Activated T-cell treated with anti-CD3 and anti-CD28 coated beads, Interleukin-2, amount 50 U/mL, for 24 hours (primary cell): ENCODE measurements around the gene KCNJ12.

Experiments used
- DNase-seq: peaks from one replicate; pipeline ENCODE4 v3.0.0-alpha.2; 2020
- H3K27ac Mint-ChIP-seq: 2 replicates; pipeline ENCODE4 v1.8.0; 2020; ENCODE audit warnings: mild to moderate bottlenecking, mixed read lengths
- H3K27me3 Mint-ChIP-seq: 2 replicates; pipeline ENCODE4 v1.8.0; 2020; ENCODE audit warnings: mixed read lengths
- H3K36me3 Mint-ChIP-seq: 2 replicates; pipeline ENCODE4 v1.8.0; 2020; ENCODE audit warnings: low read depth, mixed read lengths
- H3K4me1 Mint-ChIP-seq: 2 replicates; pipeline ENCODE4 v1.8.0; 2020; ENCODE audit warnings: low read depth, mixed read lengths
- H3K4me3 Mint-ChIP-seq: 2 replicates; pipeline ENCODE4 v1.8.0; 2020; ENCODE audit warnings: mild to moderate bottlenecking, moderate library complexity, mixed read lengths
- H3K9me3 Mint-ChIP-seq: 2 replicates; pipeline ENCODE4 v1.8.0; 2020; ENCODE audit warnings: mixed read lengths

The KCNJ12 gene

DNA sequence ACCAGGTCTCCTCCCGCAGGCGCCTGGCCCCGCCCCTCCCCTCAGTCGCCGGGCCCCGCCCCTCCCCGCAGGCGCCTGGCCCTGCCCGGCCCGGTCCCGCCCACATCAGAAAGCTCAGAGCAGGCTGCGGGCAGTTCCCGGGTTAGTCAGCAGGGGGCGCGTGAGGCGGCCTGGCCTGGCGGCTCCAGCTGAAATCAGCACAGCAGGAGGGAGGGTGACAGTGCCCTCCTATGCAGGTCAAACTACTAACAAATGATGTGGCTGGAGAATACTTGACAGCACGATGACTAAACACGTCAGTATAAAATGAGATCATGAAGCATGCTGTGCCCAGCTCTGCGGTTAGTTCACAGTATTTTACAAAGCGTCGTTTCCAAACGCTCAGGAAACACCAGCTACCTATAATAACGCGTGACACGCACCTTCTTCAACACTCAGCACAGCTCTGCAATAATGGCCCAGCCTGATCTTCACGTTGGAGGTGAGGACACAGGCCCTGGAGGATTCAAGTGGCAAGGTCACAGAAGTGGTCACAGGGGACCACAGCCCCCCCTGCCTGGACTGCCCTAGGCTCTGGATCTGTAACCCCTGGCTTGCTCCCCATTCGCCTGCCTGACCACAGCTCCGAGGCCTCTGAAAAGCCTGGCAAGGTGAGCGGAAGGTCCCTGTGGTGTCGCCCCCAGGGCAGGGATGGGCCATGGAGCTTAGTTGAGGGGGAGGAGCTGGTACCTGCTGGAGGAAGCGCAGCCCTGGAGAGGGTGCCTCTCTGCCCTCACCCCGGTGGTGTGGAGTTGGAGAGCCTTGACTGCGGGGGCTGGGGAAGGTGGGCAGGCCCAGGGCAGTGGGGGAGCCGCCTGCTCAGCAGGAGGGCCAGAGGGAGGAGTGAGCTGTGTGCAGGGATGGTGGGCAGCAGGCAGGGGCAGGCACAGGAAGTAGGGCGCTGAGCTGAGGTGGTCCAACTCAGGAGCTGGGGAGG is 81.2 kb downstream of the KCNJ12 start:
- DNase-seq = peak; percentile 99
- Mint-ChIP-seq H3K27me3 (peaks cover 17% of the 10 kb centered on the region), H3K27ac (peak overlapping the region; percentile 53), H3K9me3 (no peaks in the 10 kb centered on the region), H3K36me3 (no peaks in the 10 kb centered on the region), H3K4me3 (no peak overlapping the region), H3K4me1 (peaks cover 26% of the 10 kb centered on the region)

DNA sequence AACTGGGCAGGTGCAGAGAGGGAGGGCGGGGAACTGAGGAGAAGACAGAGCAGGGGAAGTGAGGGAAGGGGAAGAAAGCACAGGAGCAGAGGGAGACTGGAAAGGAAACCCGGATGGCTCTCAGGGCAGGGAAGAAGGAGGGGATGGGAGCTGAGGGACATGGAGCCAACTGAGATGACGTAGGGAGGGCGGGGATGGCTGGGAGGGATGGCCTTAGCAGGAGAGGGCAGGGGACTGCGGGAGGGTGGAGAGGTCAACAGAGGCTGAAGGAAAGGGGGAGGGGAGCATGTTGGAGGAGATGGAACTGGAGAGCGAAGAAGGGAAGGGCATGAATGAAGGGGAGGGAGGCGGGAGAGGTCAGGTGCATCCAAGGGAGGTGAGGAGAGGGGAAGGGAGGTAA is 81.9 kb downstream of the KCNJ12 start:
- Mint-ChIP-seq H3K9me3 (no peaks in the 10 kb centered on the region), H3K36me3 (no peaks in the 10 kb centered on the region), H3K4me3 (no peak overlapping the region), H3K4me1 (peaks cover 24% of the 10 kb centered on the region), H3K27me3 (peaks cover 12% of the 10 kb centered on the region), H3K27ac (no peak overlapping the region)
- no peak for DNase-seq

GRCh38 chr17:21459536-21459935 is 83.4 kb downstream of the KCNJ12 start:
- Mint-ChIP-seq H3K9me3 (no peaks in the 10 kb centered on the region), H3K27ac (no peak overlapping the region), H3K4me3 (no peak overlapping the region), H3K4me1 (peaks cover 34% of the 10 kb centered on the region), H3K27me3 (peaks cover 16% of the 10 kb centered on the region), H3K36me3 (no peaks in the 10 kb centered on the region)
- DNase-seq = no peak

DNA sequence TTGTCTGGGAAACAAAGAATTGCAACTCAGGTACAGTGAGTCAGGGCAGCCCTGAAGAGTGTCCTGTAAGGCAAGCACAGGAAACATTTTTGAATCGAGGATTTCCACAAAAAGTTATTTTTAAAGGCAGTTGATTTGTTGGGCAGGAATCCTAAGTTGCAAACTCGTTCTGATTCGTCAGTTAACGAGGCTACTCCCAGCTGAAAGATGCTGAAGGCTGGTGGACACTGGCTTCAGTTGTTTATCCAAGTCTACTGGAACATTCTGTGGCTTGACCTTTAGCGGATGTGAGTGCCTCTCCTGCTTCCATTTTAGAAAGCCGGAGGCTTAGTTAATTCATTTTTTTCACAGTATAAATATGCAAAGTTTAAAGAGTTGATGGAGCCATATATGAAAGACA is 84.2 kb downstream of the KCNJ12 start:
- Mint-ChIP-seq H3K4me3 (no peak overlapping the region), H3K9me3 (no peaks in the 10 kb centered on the region), H3K4me1 (peaks cover 30% of the 10 kb centered on the region), H3K27me3 (peaks cover 19% of the 10 kb centered on the region), H3K27ac (no peak overlapping the region), H3K36me3 (no peaks in the 10 kb centered on the region)
- DNase-seq = no peak

GRCh38 chr17:21462237-21462636 is 86.1 kb downstream of the KCNJ12 start:
- Mint-ChIP-seq H3K27me3 (peaks cover 15% of the 10 kb centered on the region), H3K9me3 (no peaks in the 10 kb centered on the region), H3K27ac (no peak overlapping the region), H3K36me3 (no peaks in the 10 kb centered on the region), H3K4me3 (no peak overlapping the region), H3K4me1 (peaks cover 16% of the 10 kb centered on the region)
- DNase-seq = no peak

- DNase-seq = no peak
- Mint-ChIP-seq H3K36me3 (no peaks in the 10 kb centered on the region), H3K4me1 (peaks cover 12% of the 10 kb centered on the region), H3K9me3 (no peaks in the 10 kb centered on the region), H3K27ac (peak overlapping the region; percentile 59), H3K4me3 (no peak overlapping the region), H3K27me3 (peaks cover 15% of the 10 kb centered on the region)
Measured at GRCh38 chr17:21463204-21463661, 87.1 kb downstream of the KCNJ12 start.

DNA sequence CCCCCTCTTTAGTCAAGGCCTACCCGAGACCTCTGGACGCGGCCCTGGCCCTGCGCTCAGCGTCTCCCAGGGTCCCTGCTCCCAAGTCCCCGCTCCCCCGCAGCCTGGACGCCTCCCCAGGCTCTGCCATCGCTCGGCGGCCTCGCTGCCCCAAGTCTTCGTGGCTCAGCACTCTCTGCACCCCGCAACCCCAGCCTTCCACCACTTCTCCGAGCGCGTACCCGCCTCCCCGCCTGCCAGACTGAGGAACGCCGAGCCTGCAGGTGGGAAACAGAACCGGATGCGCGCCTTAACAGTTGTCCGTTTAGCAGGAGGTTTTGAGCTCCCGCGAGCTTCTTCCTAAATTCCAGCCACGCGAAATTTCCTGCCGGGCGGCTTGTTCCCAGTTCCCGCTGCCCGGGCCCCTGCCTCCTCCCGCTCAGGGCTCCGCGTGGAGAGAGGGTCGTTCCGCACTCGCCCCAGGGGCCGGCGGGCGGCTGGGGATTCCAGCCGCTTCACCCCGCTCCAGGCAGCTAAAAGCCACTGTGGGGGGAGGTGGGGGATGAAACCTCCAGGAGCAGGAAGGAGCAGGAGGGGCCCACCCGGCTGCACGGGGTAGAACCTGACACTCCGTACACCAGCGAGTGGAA is 87.7 kb downstream of the KCNJ12 start:
- Mint-ChIP-seq H3K4me3 (no peak overlapping the region), H3K36me3 (no peaks in the 10 kb centered on the region), H3K9me3 (no peaks in the 10 kb centered on the region), H3K27me3 (peaks cover 15% of the 10 kb centered on the region), H3K27ac (no peak overlapping the region), H3K4me1 (peaks cover 12% of the 10 kb centered on the region)
- no peak for DNase-seq

DNA sequence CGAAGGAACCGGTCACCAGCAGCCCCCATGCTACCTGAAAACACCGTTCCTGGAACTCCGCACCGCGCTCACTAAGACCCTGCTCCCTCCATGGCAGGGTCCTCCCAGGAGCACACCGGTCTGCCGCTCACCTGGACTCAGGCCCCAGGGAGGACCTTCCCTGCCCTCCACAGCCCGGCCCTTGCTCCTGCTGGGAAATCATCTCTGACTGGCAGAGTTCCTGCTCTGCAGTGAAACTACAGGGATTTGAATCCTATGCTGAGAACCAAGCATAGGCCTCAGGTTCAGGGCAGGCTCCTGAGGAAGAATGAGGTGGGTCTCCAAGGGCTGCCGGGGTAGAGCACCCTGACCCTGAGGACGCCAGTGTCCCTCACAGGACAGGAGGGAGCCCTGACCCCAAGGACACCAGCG is 88.5 kb downstream of the KCNJ12 start:
- peaks cover 12% of the 10 kb centered on the region for H3K4me1 Mint-ChIP-seq
- no peaks in the 10 kb centered on the region for H3K36me3 Mint-ChIP-seq
- H3K27me3 Mint-ChIP-seq = peaks cover 15% of the 10 kb centered on the region
- no peak for DNase-seq
- no peaks in the 10 kb centered on the region for H3K9me3 Mint-ChIP-seq
- no peak overlapping the region for H3K27ac Mint-ChIP-seq
- no peak overlapping the region for H3K4me3 Mint-ChIP-seq

DNA sequence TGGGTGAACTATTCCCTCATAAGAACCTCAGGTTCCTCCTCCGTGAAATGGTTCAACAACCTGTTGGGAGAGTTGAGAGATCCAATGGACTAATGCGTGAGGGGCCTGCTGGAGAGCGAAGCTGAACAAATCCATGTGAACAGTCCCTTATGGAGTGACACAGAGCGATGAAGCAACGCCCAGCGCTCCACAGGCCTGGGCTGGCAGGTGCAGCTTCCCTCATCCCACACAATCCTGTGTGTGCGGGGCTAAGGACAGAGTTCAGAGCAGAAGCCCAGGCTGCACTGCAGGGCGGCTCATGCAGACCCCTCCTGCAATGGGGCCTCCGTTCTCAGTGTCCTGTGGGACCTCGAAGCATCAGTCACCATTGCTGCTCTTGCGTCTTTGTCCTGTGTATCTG is 90.4 kb downstream of the KCNJ12 start:
- Mint-ChIP-seq H3K36me3 (no peaks in the 10 kb centered on the region), H3K4me3 (no peak overlapping the region), H3K27ac (no peak overlapping the region), H3K4me1 (peaks cover 12% of the 10 kb centered on the region), H3K9me3 (no peaks in the 10 kb centered on the region), H3K27me3 (peaks cover 15% of the 10 kb centered on the region)
- no peak for DNase-seq

DNA sequence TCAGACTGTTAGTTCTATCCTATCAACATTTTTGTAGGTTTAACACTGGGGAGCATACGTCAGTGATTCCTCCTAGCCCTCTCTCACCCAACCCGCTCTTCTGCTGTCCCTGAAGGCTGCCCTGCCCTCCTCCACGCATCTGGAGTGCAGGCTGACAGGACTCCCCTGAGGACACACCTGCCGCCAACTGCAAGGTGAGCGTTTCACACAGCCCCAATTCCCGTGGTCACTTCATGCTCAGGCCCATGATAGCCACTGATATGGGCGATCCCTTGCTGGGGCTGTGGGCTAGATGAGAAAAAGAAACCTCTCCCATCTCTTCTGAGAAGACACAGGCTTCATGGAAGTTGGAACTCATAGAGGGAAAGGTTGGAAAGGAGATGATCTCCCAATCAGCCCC is 91.0 kb downstream of the KCNJ12 start:
- H3K36me3 Mint-ChIP-seq = no peaks in the 10 kb centered on the region
- DNase-seq = no peak
- H3K27ac Mint-ChIP-seq = no peak overlapping the region
- H3K4me3 Mint-ChIP-seq = no peak overlapping the region
- H3K4me1 Mint-ChIP-seq = peaks cover 12% of the 10 kb centered on the region
- peaks cover 18% of the 10 kb centered on the region for H3K27me3 Mint-ChIP-seq
- no peaks in the 10 kb centered on the region for H3K9me3 Mint-ChIP-seq

DNA sequence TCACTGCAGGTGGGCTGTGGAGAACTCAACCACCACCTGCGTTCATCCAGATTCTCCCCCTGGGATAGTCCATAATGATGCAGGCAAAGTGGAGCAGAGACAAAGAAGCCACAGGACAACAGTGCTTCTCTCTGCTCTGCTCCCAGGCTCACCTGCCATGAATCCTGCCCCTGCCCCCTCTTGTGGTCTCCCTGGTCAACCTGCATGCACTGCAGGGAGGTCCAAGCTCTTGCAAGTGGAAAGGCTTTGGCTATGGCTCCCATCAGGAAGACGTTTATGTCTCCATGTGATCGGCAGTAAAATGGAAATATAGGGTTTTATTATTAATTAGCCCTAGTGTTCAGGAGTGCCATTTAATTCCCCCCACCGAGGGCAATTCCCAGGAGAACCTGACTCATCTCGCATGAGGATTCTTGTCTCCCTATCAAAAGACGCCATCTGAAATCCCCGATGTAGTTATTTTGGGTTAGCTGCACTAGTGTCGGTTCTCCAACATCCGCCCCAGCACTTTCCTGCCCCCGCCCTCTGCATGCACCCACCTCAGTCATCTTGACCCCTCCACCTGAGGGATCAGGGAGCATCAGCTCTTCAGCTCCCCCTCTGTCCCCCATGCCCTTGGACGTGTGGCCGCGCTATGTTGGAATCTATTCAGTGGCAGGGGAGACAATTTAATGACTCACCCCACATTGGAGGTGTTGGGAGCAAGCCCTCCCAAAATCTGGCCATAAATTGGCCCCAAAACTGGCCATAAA is 91.8 kb downstream of the KCNJ12 start:
- peaks cover 11% of the 10 kb centered on the region for H3K4me1 Mint-ChIP-seq
- no peak overlapping the region for H3K27ac Mint-ChIP-seq
- no peak overlapping the region for H3K4me3 Mint-ChIP-seq
- no peaks in the 10 kb centered on the region for H3K36me3 Mint-ChIP-seq
- H3K9me3 Mint-ChIP-seq = no peaks in the 10 kb centered on the region
- no peak for DNase-seq
- H3K27me3 Mint-ChIP-seq = peaks cover 24% of the 10 kb centered on the region
